Left ventricle myocardium inferior (tissue), 1 donor: Measurements from ENCODE around the gene KLHL10. TPM values are rescaled to one million over a fixed set of nuclear protein-coding genes. Genes with fewer than 3 reads are reported as not detected.
A peak's percentile ranks its signal among the peaks of the same experiment; 100 is the strongest.

Source experiments
- DNase-seq: peaks from one replicate; pipeline ENCODE4 v3.0.0-alpha.2; 2020
- H3K27ac ChIP-seq: fragments of 200-600 bp; replicated peaks from 2 replicates; pipeline ENCODE4 v1.8.0; 2021
- H3K27me3 ChIP-seq: fragments of 200-600 bp; 2 replicates; pipeline ENCODE4 v1.8.0; 2021; ENCODE audit warnings: low read depth
- H3K36me3 ChIP-seq: fragments of 200-600 bp; 2 replicates; pipeline ENCODE4 v1.8.0; 2021
- H3K4me1 ChIP-seq: fragments of 200-600 bp; 2 replicates; pipeline ENCODE4 v1.8.0; 2021
- H3K4me3 ChIP-seq: fragments of 200-600 bp; 2 replicates; pipeline ENCODE4 v1.8.0; 2021; ENCODE audit warnings: mild to moderate bottlenecking, moderate library complexity
- H3K9me3 ChIP-seq: fragments of 200-600 bp; replicated peaks from 2 replicates; pipeline ENCODE4 v1.8.0; 2021
- intact Hi-C: fragments of 100-400 bp; cut with micrococcal nuclease; formaldehyde crosslinking; loops from one replicate; pipeline ENCODE4 v1.11.0; 2022
- total RNA-seq: library from RNA; stranded (reverse); fragmentation: NEBNext Ultra II Directional; extraction: Animal tissue kit (Norgen Biotek cat#: 25700); gene quantifications from one replicate; pipeline ENCODE4 v1.2.1, GENCODE V29; 2021
- TF ChIP-seq, protein P1 (sequence below): fragments of 200-600 bp; IDR thresholded peaks from 2 replicates; pipeline ENCODE4 v1.8.0; 2021; ENCODE audit warnings: antibody characterized with exemption, mild to moderate bottlenecking, borderline replicate concordance
- donor health status: DM: no; HTN: yes; CAD: no; lungs with severe emphysema.

Gene KLHL10
- total RNA-seq, 1 donor from 2014 or later, result not detected

DNA sequence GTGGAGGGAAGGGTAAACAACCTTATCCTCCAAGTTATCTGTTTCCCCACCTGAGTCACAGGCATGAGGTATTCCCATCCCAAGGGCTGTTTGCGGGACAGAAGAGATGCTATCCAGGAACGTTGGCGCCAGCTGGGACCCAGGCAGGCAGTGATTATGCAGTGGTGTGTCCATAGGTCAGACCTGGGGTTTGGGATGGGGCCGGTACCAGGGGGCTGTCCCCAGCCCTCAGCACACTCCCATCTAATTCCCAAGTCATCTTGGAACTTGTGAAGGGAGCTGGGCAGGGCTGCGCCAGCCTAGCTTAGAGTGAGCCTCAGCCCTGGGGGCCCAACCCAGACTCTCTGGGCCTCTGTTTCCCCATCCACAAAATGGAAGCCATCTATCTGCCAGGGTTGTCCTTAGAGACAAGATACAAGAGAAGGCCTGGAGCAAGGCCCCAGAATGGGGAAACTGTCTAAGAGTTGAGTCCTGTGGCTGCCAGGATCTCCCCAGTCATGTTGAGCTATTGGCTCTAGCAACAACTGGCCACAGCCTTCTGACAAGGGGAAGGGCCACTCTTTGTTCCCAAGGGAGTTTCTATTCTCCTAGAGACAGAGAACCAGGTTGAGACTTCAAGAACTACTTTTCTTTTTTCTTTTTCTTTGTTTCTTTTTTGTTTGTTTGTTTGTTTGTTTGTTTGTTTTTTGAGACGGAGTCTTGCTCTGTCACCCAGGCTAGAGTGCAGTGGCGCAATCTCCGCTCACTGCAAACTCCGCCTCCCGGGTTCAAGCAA lies 41.3 kb upstream of the KLHL10 start:
- Histone ChIP-seq H3K4me3 (no peak overlapping the region), H3K4me1 (peaks cover 46% of the 10 kb centered on the region), H3K36me3 (no peaks in the 10 kb centered on the region), H3K27ac (no peak overlapping the region), H3K9me3 (no peaks in the 10 kb centered on the region), H3K27me3 (no peaks in the 10 kb centered on the region)
- TF ChIP-seq, protein P1, sequence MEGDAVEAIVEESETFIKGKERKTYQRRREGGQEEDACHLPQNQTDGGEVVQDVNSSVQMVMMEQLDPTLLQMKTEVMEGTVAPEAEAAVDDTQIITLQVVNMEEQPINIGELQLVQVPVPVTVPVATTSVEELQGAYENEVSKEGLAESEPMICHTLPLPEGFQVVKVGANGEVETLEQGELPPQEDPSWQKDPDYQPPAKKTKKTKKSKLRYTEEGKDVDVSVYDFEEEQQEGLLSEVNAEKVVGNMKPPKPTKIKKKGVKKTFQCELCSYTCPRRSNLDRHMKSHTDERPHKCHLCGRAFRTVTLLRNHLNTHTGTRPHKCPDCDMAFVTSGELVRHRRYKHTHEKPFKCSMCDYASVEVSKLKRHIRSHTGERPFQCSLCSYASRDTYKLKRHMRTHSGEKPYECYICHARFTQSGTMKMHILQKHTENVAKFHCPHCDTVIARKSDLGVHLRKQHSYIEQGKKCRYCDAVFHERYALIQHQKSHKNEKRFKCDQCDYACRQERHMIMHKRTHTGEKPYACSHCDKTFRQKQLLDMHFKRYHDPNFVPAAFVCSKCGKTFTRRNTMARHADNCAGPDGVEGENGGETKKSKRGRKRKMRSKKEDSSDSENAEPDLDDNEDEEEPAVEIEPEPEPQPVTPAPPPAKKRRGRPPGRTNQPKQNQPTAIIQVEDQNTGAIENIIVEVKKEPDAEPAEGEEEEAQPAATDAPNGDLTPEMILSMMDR, result no peak
- DNase-seq, result no peak
- intact Hi-C loops, result no loop called here

GRCh38 chr17:41797377-41797776 lies 40.2 kb upstream of the KLHL10 start:
- no peak for DNase-seq
- TF ChIP-seq, protein P1, result no peak
- Histone ChIP-seq H3K4me1 (peaks cover 38% of the 10 kb centered on the region), H3K9me3 (no peaks in the 10 kb centered on the region), H3K36me3 (no peaks in the 10 kb centered on the region), H3K27me3 (no peaks in the 10 kb centered on the region), H3K27ac (no peak overlapping the region), H3K4me3 (no peak overlapping the region)
- intact Hi-C loops, result no loop called here

DNA sequence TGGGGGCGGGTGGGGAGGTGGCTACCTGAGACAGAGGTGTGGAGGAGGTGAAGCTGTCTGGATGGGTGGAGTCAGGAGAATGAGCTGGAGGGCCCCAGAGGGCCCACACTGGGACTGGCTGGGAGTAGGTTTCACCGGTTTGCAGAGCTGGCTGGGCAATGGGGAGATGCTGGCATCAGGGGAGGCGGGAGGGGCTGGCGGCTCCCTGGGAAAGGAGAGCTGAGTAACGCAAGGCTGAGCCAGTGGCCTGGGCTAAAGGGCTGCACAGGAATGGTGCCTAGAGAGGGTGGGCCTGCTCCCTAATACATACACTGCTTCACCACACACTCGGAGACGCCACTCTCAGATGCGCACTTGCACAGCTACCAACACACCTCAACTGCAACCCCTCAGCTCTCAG lies 38.3 kb upstream of the KLHL10 start:
- H3K9me3 ChIP-seq, result no peaks in the 10 kb centered on the region
- intact Hi-C loops, result no loop called here
- H3K27ac ChIP-seq, result no peak overlapping the region
- TF ChIP-seq, protein P1, result no peak
- DNase-seq, result no peak
- H3K4me1 ChIP-seq, result peaks cover 18% of the 10 kb centered on the region
- no peaks in the 10 kb centered on the region for H3K36me3 ChIP-seq
- no peaks in the 10 kb centered on the region for H3K27me3 ChIP-seq
- H3K4me3 ChIP-seq, result no peak overlapping the region

DNA sequence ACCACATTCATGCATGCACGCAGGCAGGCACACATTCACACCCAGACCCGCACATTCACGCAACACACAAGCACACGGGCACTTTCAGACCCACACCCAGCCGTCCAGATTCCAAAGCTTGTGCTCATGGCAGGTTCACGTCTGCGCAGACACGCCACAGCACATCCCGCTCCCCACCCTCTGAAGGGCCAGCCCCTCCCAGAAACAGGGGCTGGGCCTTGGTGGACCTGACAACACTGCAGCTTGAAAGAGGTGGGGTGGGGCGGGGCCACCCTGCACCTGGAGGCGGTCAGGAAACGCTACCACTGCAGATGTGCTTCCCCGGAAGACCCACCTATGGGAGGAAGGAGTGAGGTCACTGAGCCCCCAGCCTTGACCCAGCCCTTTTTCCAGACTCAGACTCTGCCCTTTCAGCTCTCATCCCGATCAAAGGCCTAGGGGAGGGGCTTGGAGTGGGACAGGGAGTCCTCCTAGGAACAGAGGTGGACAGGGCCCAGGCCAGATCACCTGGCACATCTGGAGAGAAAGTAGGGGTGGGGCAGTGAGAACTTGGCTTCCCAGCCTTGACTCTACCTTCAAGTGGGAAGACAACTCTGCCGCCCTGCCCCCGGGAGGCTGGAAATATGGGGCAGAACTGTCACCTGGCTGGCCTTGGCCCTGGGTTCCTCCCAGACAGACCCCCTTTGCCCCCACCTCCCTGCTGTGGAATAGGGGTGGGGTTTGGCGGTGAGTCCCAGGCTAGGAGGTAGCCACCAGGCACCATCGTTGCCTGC lies 36.8 kb upstream of the KLHL10 start:
- no peaks in the 10 kb centered on the region for H3K9me3 ChIP-seq
- H3K36me3 ChIP-seq, result no peaks in the 10 kb centered on the region
- TF ChIP-seq, protein P1, result no peak
- intact Hi-C loops, result loop anchor here (2.0 kb wide), 1 partner anchor 62 kb away; no protein-coding TSS in a partner anchor
- H3K27me3 ChIP-seq, result no peaks in the 10 kb centered on the region
- peak overlapping the region; percentile 45 for H3K27ac ChIP-seq
- H3K4me3 ChIP-seq, result peak overlapping the region; percentile 38
- H3K4me1 ChIP-seq, result peaks cover 12% of the 10 kb centered on the region
- no peak for DNase-seq

DNA sequence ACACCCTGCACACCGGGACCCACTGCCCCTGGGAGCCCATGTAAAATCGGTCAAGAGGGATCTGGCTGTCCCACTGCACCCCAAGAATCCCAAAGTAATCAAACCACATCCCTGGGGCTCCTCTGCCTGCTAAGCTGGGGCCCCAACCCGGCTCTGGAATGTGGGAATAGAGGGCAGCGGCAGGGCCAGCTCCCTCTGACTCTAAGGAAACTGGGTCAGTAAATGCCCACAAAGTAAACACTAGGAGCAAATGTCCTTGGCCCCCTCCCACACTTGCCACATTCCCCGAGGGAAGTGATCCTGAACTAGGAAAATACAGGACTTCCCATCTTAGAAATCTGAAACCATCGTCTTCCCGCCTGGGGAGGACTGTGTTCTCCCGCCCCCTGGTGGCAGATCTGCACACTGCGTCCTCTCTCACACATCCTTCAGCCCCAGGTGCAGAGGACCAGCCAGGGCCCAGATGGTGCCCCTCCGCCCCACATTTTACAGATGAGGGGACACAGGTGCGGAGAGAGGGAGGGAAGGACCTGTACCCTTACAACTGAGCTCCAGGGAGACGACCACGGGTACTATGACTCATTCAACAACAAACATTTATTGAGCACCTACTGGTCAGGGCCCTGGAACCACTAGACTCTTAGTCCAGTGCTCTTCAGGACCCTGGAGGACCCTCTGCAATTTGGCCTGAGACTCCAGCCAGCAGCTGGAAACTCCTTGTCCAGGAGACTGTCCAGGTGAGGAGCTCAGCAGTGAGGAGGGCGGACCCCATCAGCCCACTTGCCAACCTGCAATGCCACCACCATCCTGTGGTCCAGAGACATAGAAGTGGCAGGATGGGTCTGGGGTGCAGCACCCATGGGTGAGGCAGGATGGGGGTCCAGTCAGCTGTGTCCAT lies 36.0 kb upstream of the KLHL10 start:
- peak; percentile 84 for DNase-seq
- Histone ChIP-seq H3K4me1 (peaks cover 12% of the 10 kb centered on the region), H3K36me3 (peaks cover 5% of the 10 kb centered on the region), H3K9me3 (no peaks in the 10 kb centered on the region), H3K27me3 (no peaks in the 10 kb centered on the region), H3K4me3 (peak overlapping the region; percentile 38), H3K27ac (peak overlapping the region; percentile 45)
- TF ChIP-seq, protein P1, result peak; percentile 98
- intact Hi-C loops, result loop anchor here (2.0 kb wide), 1 partner anchor 63 kb away; no protein-coding TSS in a partner anchor
